HFFc6 (cell line): ENCODE data around the gene UNC13D. TPM values are rescaled to one million over a fixed set of nuclear protein-coding genes. Genes with fewer than 3 reads are reported as not detected.
A peak's percentile ranks its signal among the peaks of the same experiment; 100 is the strongest.
"Not testable (repeated sequence)": the region's sequence is repeated elsewhere in the genome, so short reads cannot be mapped to it uniquely, and the experiment has no call there.

Experiments used
- DNase-seq: peaks from one replicate; pipeline ENCODE4 v3.0.0-alpha.2; 2018
- H3K27ac Mint-ChIP-seq: 2 replicates; pipeline ENCODE4 v1.8.0; 2020; ENCODE audit warnings: mild to moderate bottlenecking, mixed read lengths
- H3K27me3 Mint-ChIP-seq: 2 replicates; pipeline ENCODE4 v1.8.0; 2021; ENCODE audit warnings: mild to moderate bottlenecking, moderate library complexity, mixed read lengths; ENCODE audit not compliant: insufficient read depth
- H3K36me3 Mint-ChIP-seq: 2 replicates; pipeline ENCODE4 v1.8.0; 2021; ENCODE audit warnings: low read depth, mixed read lengths
- H3K4me1 Mint-ChIP-seq: 2 replicates; pipeline ENCODE4 v1.8.0; 2020; ENCODE audit warnings: low read depth, mixed read lengths
- H3K4me3 Mint-ChIP-seq: 2 replicates; pipeline ENCODE4 v1.8.0; 2020; ENCODE audit warnings: mild to moderate bottlenecking, moderate library complexity, mixed read lengths
- H3K9me3 Mint-ChIP-seq: 2 replicates; pipeline ENCODE4 v1.8.0; 2020; ENCODE audit warnings: mild to moderate bottlenecking, mixed read lengths
- CTCF ChIP-seq: fragments of 200-600 bp; sonication (generic); IDR thresholded peaks from 2 replicates; pipeline ENCODE4 v1.5.0; 2021; ENCODE audit warnings: antibody characterized with exemption, mild to moderate bottlenecking
- total RNA-seq, 6 experiments: library from RNA; stranded (reverse); fragmentation: NEBNext Ultra II Directional; extraction: Animal tissue kit (Norgen Biotek cat#: 25700); gene quantifications; 2 replicates in 1 of 6; 3 replicates in 5 of 6; pipeline ENCODE4 v1.2.3, GENCODE V29; 2021

UNC13D gene
- total RNA-seq, 6 experiments from 2014 or later: 0.17 to 0.78 (median 0.24) TPM

- Mint-ChIP-seq H3K4me1 (peaks cover 7% of the 10 kb centered on the region), H3K27ac (no peak overlapping the region; the same call in 1 of the 2 replicates), H3K4me3 (no peak overlapping the region), H3K9me3 (no peaks in the 10 kb centered on the region), H3K36me3 (no peaks in the 10 kb centered on the region), H3K27me3 (no peaks in the 10 kb centered on the region)
- peak; percentile 56 for TF ChIP-seq CTCF
- DNase-seq: no peak
Measured at GRCh38 chr17:75856062-75856756, 12.0 kb upstream of the UNC13D start.

- no peaks in the 10 kb centered on the region for H3K27me3 Mint-ChIP-seq
- no peak within 1 kb of the TSS for H3K4me3 Mint-ChIP-seq
- peak; percentile 100 for DNase-seq
- TF ChIP-seq CTCF: peak; percentile 27; the same call in 1 of the 2 replicates
- H3K9me3 Mint-ChIP-seq: no peaks in the 10 kb centered on the region
- no peaks in the 10 kb centered on the region for H3K36me3 Mint-ChIP-seq
- peaks cover 7% of the 10 kb centered on the region for H3K4me1 Mint-ChIP-seq
- no peak within 1 kb of the TSS; the same call in 1 of the 2 replicates for H3K27ac Mint-ChIP-seq
Measured at GRCh38 chr17:75855310-75856061, 11.3 kb upstream of the UNC13D start, which contains the start of gene WBP2. WBP2 (minus strand) TSS chr17:75855335; CDS start chr17:75855297, 38 bp downstream.

GRCh38 chr17:75854881-75855309 lies 10.7 kb upstream of the UNC13D start:
- H3K9me3 Mint-ChIP-seq: no peaks in the 10 kb centered on the region
- no peaks in the 10 kb centered on the region for H3K27me3 Mint-ChIP-seq
- H3K36me3 Mint-ChIP-seq: no peaks in the 10 kb centered on the region; the same call in 1 of the 2 replicates
- no peak for DNase-seq
- H3K4me3 Mint-ChIP-seq: no peak overlapping the region
- peaks cover 7% of the 10 kb centered on the region for H3K4me1 Mint-ChIP-seq
- TF ChIP-seq CTCF: no peak
- H3K27ac Mint-ChIP-seq: no peak overlapping the region

- Mint-ChIP-seq H3K4me3 (no peak overlapping the region), H3K36me3 (no peaks in the 10 kb centered on the region; the same call in 1 of the 2 replicates), H3K9me3 (no peaks in the 10 kb centered on the region), H3K27ac (no peak overlapping the region), H3K27me3 (no peaks in the 10 kb centered on the region), H3K4me1 (peaks cover 7% of the 10 kb centered on the region)
- DNase-seq: peak; percentile 62
- TF ChIP-seq CTCF: no peak
Measured at GRCh38 chr17:75854101-75854748, 10.0 kb upstream of the UNC13D start.

- peak overlapping the region; percentile 90; the same call in 1 of the 2 replicates for H3K27ac Mint-ChIP-seq
- TF ChIP-seq CTCF: no peak
- H3K36me3 Mint-ChIP-seq: peaks cover 5% of the 10 kb centered on the region; the same call in 1 of the 2 replicates
- peak; percentile 61 for DNase-seq
- no peaks in the 10 kb centered on the region for H3K27me3 Mint-ChIP-seq
- H3K4me3 Mint-ChIP-seq: peak overlapping the region; percentile 74
- no peaks in the 10 kb centered on the region for H3K9me3 Mint-ChIP-seq
- peaks cover 7% of the 10 kb centered on the region for H3K4me1 Mint-ChIP-seq
Measured at GRCh38 chr17:75853433-75853832, 9.2 kb upstream of the UNC13D start.

GRCh38 chr17:75851693-75851991 lies 7.4 kb upstream of the UNC13D start:
- not testable (repeated sequence) for H3K27me3 Mint-ChIP-seq, H3K4me1 Mint-ChIP-seq, H3K36me3 Mint-ChIP-seq, H3K4me3 Mint-ChIP-seq, H3K27ac Mint-ChIP-seq, DNase-seq, H3K9me3 Mint-ChIP-seq
